ENCODE measurements around the gene SMARCC1. TPM values are rescaled to one million over a fixed set of nuclear protein-coding genes. Genes with fewer than 3 reads are reported as not detected.

SMARCC1 gene
- total RNA-seq, 1 experiment from 2014 or later, result 168 TPM

- H3K36me3 ChIP-seq (ENCODE audit: control insufficient read depth in 1 of 2, insufficient read depth in 2 of 2, low read length in 2 of 2), result peaks cover 8 to 13% of the 10 kb centered on the region in 2 experiments; a peak in 2 of 4 replicates
- H3K27ac ChIP-seq (ENCODE audit: low read depth, low read length), result no peak overlapping the region
- peaks cover 4% of the 10 kb centered on the region; the same call in 1 of the 2 replicates for H3K79me2 ChIP-seq (ENCODE audit: insufficient read depth, low read length)
- no peaks in the 10 kb centered on the region for H4K20me1 ChIP-seq (ENCODE audit: insufficient read depth)
- H2AFZ ChIP-seq (ENCODE audit: low read depth, low read length, poor library complexity, severe bottlenecking), result no peak overlapping the region
- H3K9ac ChIP-seq (ENCODE audit: low read length), result no peak overlapping the region
- ChIA-PET CTCF (no interaction called here), RAD21 (ENCODE audit: low non-redundant PET in 1 of 2, low total read pairs in 2 of 2, uncharacterized antibody in 2 of 2, unreplicated experiment in 2 of 2) (no interaction called here), POLR2A (no interaction called here)
- TF ChIP-seq MAX (IDR thresholded peaks at IDR 0.05), result no peak
- TF ChIP-seq ATF3 (IDR thresholded peaks at IDR 0.05), result no peak
- no peak for TF ChIP-seq SIN3A (IDR thresholded peaks at IDR 0.05; ENCODE audit: low read depth)
- TF ChIP-seq EZH2 (IDR thresholded peaks at IDR 0.05), result no peak
- TF ChIP-seq FOSL1 (IDR thresholded peaks at IDR 0.05; ENCODE audit: low read depth), result no peak
- no peak for TF ChIP-seq EGR1 (IDR thresholded peaks at IDR 0.05; ENCODE audit: low read depth)
- TF ChIP-seq ZFX (IDR thresholded peaks at IDR 0.05), result no peak
- no peak for TF ChIP-seq EZH2phosphoT487 (IDR thresholded peaks at IDR 0.05; ENCODE audit: borderline replicate concordance)
- no peak for TF ChIP-seq ZBTB33 (IDR thresholded peaks at IDR 0.05; ENCODE audit: extremely low read depth, insufficient replicate concordance, low read length)
- no peak for TF ChIP-seq JUND (IDR thresholded peaks at IDR 0.05)
- no peak for TF ChIP-seq SRF (IDR thresholded peaks at IDR 0.05; ENCODE audit: low read depth)
- no peak for TF ChIP-seq RAD21 (IDR thresholded peaks at IDR 0.05; ENCODE audit: low read depth)
- H3K4me2 ChIP-seq (ENCODE audit: low read length), result no peak overlapping the region
- intact Hi-C loops (cut with micrococcal nuclease), result no loop called here
- DNase-seq (ENCODE audit: low read depth, low spot score) (no peak), ATAC-seq (no peak)
- no TSS peak for BruUV-seq (replicated peaks)
- H3K4me1 ChIP-seq (ENCODE audit: control insufficient read depth in 1 of 2, insufficient read depth in 2 of 2, low read length in 2 of 2), result no peaks in the 10 kb centered on the region
- no peaks in the 10 kb centered on the region for H3K9me2 ChIP-seq (ENCODE audit: insufficient read depth)
- no peaks in the 10 kb centered on the region for H3K27me3 ChIP-seq (ENCODE audit: insufficient read depth, low read length)
- no peaks in the 10 kb centered on the region for H3K9me3 ChIP-seq (ENCODE audit: control insufficient read depth in 1 of 2, insufficient read depth in 1 of 2, low read depth in 1 of 2, low read length in 2 of 2)
- H3K4me3 ChIP-seq (replicated peaks in 1 of 2; ENCODE audit: low read depth in 1 of 2, low read length in 2 of 2), result no peak overlapping the region
These were observed 186.9 kb downstream of the SMARCC1 start for GRCh38 chr3:47594792-47595191.
